Natural killer cell (primary cell): Measurements from ENCODE around the gene MCTP1. TPM values are rescaled to one million over a fixed set of nuclear protein-coding genes. Genes with fewer than 3 reads are reported as not detected.

Experiments used
- ATAC-seq, 3 donors: fragments of 150-1000 bp in 2 of 3; fragments of 200-7000 bp in 1 of 3; cut with Tn5 transposase; 1 replicate in 1 of 3; 2 replicates in 2 of 3; pipeline ENCODE4 v1.10.0; 2021; ENCODE audit warnings: mild to moderate bottlenecking in 2 of 3, moderate library complexity in 2 of 3
- DNase-seq, 2 donors: peaks; one replicate each; pipeline versions ENCODE4 v3.0.0 to v3.0.0-alpha.2; 2013 to 2021; ENCODE audit warnings: mixed read lengths in 1 of 2
- H3K27ac ChIP-seq: one replicate; pipeline ENCODE4 v1.5.1; 2013; ENCODE audit warnings: mild to moderate bottlenecking, low read length
- H3K27me3 ChIP-seq: one replicate; pipeline ENCODE4 v1.6.1; 2013; ENCODE audit warnings: low read length; ENCODE audit not compliant: control insufficient read depth, insufficient read depth
- H3K36me3 ChIP-seq: one replicate; pipeline ENCODE4 v1.6.1; 2013; ENCODE audit warnings: low read length; ENCODE audit not compliant: control insufficient read depth, insufficient read depth
- H3K4me1 ChIP-seq: one replicate; pipeline ENCODE4 v1.6.1; 2013; ENCODE audit warnings: low read length; ENCODE audit not compliant: control insufficient read depth, insufficient read depth
- H3K4me3 ChIP-seq: one replicate; pipeline ENCODE4 v1.5.1; 2013; ENCODE audit warnings: low read length
- H3K9me3 ChIP-seq: one replicate; pipeline ENCODE4 v1.6.1; 2013; ENCODE audit warnings: low read length; ENCODE audit not compliant: control insufficient read depth, insufficient read depth
- H3K27ac Mint-ChIP-seq, 2 donors: one replicate each; pipeline ENCODE4 v1.8.0; 2022; ENCODE audit warnings: mild to moderate bottlenecking in 2 of 2, mixed read lengths in 2 of 2, moderate library complexity in 1 of 2
- H3K27me3 Mint-ChIP-seq, 2 donors: one replicate each; pipeline ENCODE4 v1.8.0; 2022; ENCODE audit warnings: low read depth in 2 of 2, mixed read lengths in 2 of 2
- H3K36me3 Mint-ChIP-seq: one replicate; pipeline ENCODE4 v1.8.0; 2022; ENCODE audit warnings: mixed read lengths
- H3K4me1 Mint-ChIP-seq, 2 donors: one replicate each; pipeline ENCODE4 v1.8.0; 2022; ENCODE audit warnings: mixed read lengths in 2 of 2
- H3K4me3 Mint-ChIP-seq: one replicate; pipeline ENCODE4 v1.8.0; 2022; ENCODE audit warnings: mild to moderate bottlenecking, moderate library complexity, mixed read lengths
- H3K9me3 Mint-ChIP-seq, 2 donors: one replicate each; pipeline ENCODE4 v1.8.0; 2022; ENCODE audit warnings: mixed read lengths in 2 of 2
- CTCF ChIP-seq: fragments of 200-600 bp; IDR thresholded peaks from one replicate; pipeline ENCODE4 v1.8.0; 2022; ENCODE audit warnings: antibody characterized with exemption
- WGBS: methylation state at CpG from one replicate; pipeline ENCODE4 v1.1.7; 2013; ENCODE audit warnings: missing lambda C conversion rate; ENCODE audit not compliant: insufficient coverage; 5-methylcytosine and 5-hydroxymethylcytosine counted together
- intact Hi-C: fragments of 100-400 bp; cut with micrococcal nuclease; formaldehyde crosslinking; loops from one replicate; pipeline ENCODE4 v1.14.2; 2022
- total RNA-seq, 4 donors: library from RNA; stranded (reverse); fragments of 120-200 nt in 1 of 4; gene quantifications; one replicate each; pipeline versions ENCODE4 v1.2.3 to v1.2.4, GENCODE V29; 2013 to 2022

Gene MCTP1
- total RNA-seq, 3 donors from 2014 or later (not counting 1 experiment from before 2014, with no cell fraction given), result 4.7 to 15.1 (median 9.8) TPM

- H3K27ac Mint-ChIP-seq, result no peak overlapping the region
Observed at GRCh38 chr5:95134326-95134725, 150.6 kb downstream of the MCTP1 start.

GRCh38 chr5:95132096-95132495 lies 152.8 kb downstream of the MCTP1 start:
- H3K4me1 ChIP-seq, result no peaks in the 10 kb centered on the region
- 100% methylated on average over 1 of the region's 1 CpG for WGBS
- H3K27me3 ChIP-seq, result no peaks in the 10 kb centered on the region
- no peaks in the 10 kb centered on the region for H3K36me3 ChIP-seq
- Mint-ChIP-seq H3K4me1 (no peaks in the 10 kb centered on the region), H3K4me3 (no peak overlapping the region), H3K36me3 (no peaks in the 10 kb centered on the region), H3K9me3 (peaks cover 0 to 4% of the 10 kb centered on the region in 2 donors), H3K27ac (no peak overlapping the region), H3K27me3 (peaks cover 0 to 6% of the 10 kb centered on the region in 2 donors)
- H3K9me3 ChIP-seq, result no peaks in the 10 kb centered on the region
- intact Hi-C loops, result no loop called here
- no peak overlapping the region for H3K4me3 ChIP-seq
- no peak for ATAC-seq
- no peak overlapping the region for H3K27ac ChIP-seq
- no peak for TF ChIP-seq CTCF
- no peak for DNase-seq

More at GRCh38 chr5:95134326-95134725, 150.6 kb downstream of the MCTP1 start:
- Mint-ChIP-seq H3K27me3 (no peaks in the 10 kb centered on the region), H3K4me3 (no peak overlapping the region), H3K4me1 (no peaks in the 10 kb centered on the region), H3K9me3 (peaks cover 0 to 3% of the 10 kb centered on the region in 2 donors), H3K36me3 (no peaks in the 10 kb centered on the region)
- Histone ChIP-seq H3K4me1 (no peaks in the 10 kb centered on the region), H3K4me3 (no peak overlapping the region), H3K9me3 (no peaks in the 10 kb centered on the region), H3K36me3 (no peaks in the 10 kb centered on the region), H3K27ac (no peak overlapping the region), H3K27me3 (no peaks in the 10 kb centered on the region)
- ATAC-seq, result no peak
- WGBS, result 90% methylated on average over 3 of the region's 3 CpGs
- TF ChIP-seq CTCF, result no peak
- DNase-seq, result no peak
- intact Hi-C loops, result no loop called here

GRCh38 chr5:95130941-95131340 lies 154.0 kb downstream of the MCTP1 start:
- Mint-ChIP-seq H3K4me1 (no peaks in the 10 kb centered on the region), H3K9me3 (peaks cover 0 to 4% of the 10 kb centered on the region in 2 donors), H3K27ac (no peak overlapping the region), H3K4me3 (no peak overlapping the region), H3K27me3 (peaks cover under 1 to 6% of the 10 kb centered on the region in 2 donors), H3K36me3 (no peaks in the 10 kb centered on the region)
- no peaks in the 10 kb centered on the region for H3K36me3 ChIP-seq
- H3K4me3 ChIP-seq, result no peak overlapping the region
- no peaks in the 10 kb centered on the region for H3K27me3 ChIP-seq
- no peaks in the 10 kb centered on the region for H3K9me3 ChIP-seq
- no peak for TF ChIP-seq CTCF
- H3K4me1 ChIP-seq, result no peaks in the 10 kb centered on the region
- no peak for DNase-seq
- ATAC-seq, result no peak
- 95% methylated on average over 3 of the region's 3 CpGs for WGBS
- intact Hi-C loops, result no loop called here
- no peak overlapping the region for H3K27ac ChIP-seq

GRCh38 chr5:95124731-95125130 lies 160.2 kb downstream of the MCTP1 start:
- Histone ChIP-seq H3K9me3 (no peaks in the 10 kb centered on the region), H3K4me3 (no peak overlapping the region), H3K27me3 (no peaks in the 10 kb centered on the region), H3K36me3 (no peaks in the 10 kb centered on the region), H3K4me1 (no peaks in the 10 kb centered on the region), H3K27ac (no peak overlapping the region)
- H3K4me1 Mint-ChIP-seq, result no peaks in the 10 kb centered on the region
- no peak for ATAC-seq
- H3K27me3 Mint-ChIP-seq, result peaks cover 6 to 8% of the 10 kb centered on the region in 2 donors
- intact Hi-C loops, result no loop called here
- H3K9me3 Mint-ChIP-seq, result peaks cover 0 to 2% of the 10 kb centered on the region in 2 donors
- DNase-seq, result no peak
- TF ChIP-seq CTCF, result no peak
- H3K27ac Mint-ChIP-seq, result no peak overlapping the region
- H3K4me3 Mint-ChIP-seq, result no peak overlapping the region
- WGBS, result no CpG with 5 or more reads among the region's 1 CpG
- no peaks in the 10 kb centered on the region for H3K36me3 Mint-ChIP-seq
